ENCODE measurements around the gene DYNLL1.
"Not testable (repeated sequence)": the region's sequence is repeated elsewhere in the genome, so short reads cannot be mapped to it uniquely, and the experiment has no call there.

Gene DYNLL1

GRCh38 chr12:120495731-120496412 lies at the start of gene DYNLL1:
TSS of gene DYNLL1 (plus strand) at chr12:120496113. CDS start at chr12:120496422, 309 bp downstream.
- peak; percentile 96 to 97 for ATAC-seq

- ATAC-seq, result not testable (repeated sequence)
Observed at GRCh38 chr12:120446844-120447178, 49.1 kb upstream of the DYNLL1 start.

GRCh38 chr12:120447992-120448391 lies 47.9 kb upstream of the DYNLL1 start:
- no peak for ATAC-seq

GRCh38 chr12:120452524-120452923 lies 43.4 kb upstream of the DYNLL1 start:
- ATAC-seq, result not testable (repeated sequence)

GRCh38 chr12:120453060-120453750 lies 42.7 kb upstream of the DYNLL1 start:
- no peak for ATAC-seq

GRCh38 chr12:120453977-120454376 lies 41.9 kb upstream of the DYNLL1 start:
- peak; percentile 85 to 89 for ATAC-seq

- no peak for ATAC-seq
Observed at GRCh38 chr12:120455302-120455701, 40.6 kb upstream of the DYNLL1 start.

- ATAC-seq, result no peak
Observed at GRCh38 chr12:120457133-120457532, 38.8 kb upstream of the DYNLL1 start.

- ATAC-seq, result no peak
Observed at GRCh38 chr12:120460157-120460556, 35.8 kb upstream of the DYNLL1 start.

- ATAC-seq, result no peak
Observed at GRCh38 chr12:120462099-120462640, 33.7 kb upstream of the DYNLL1 start.

GRCh38 chr12:120463712-120464111 lies 32.2 kb upstream of the DYNLL1 start:
- no peak for ATAC-seq

GRCh38 chr12:120465756-120466155 lies 30.2 kb upstream of the DYNLL1 start:
- no peak for ATAC-seq

GRCh38 chr12:120466560-120467315 lies 29.2 kb upstream of the DYNLL1 start:
- ATAC-seq, result no peak

- no peak for ATAC-seq
Observed at GRCh38 chr12:120467439-120467838, 28.5 kb upstream of the DYNLL1 start.

- no peak for ATAC-seq
Observed at GRCh38 chr12:120468325-120468820, 27.5 kb upstream of the DYNLL1 start.

GRCh38 chr12:120468821-120469449 lies 27.0 kb upstream of the DYNLL1 start:
- peak; percentile 27 to 40 for ATAC-seq

GRCh38 chr12:120469450-120470149 lies 26.3 kb upstream of the DYNLL1 start, which contains the start of gene SRSF9:
TSS of gene SRSF9 (minus strand) at chr12:120469748. CDS start at chr12:120469609, 139 bp downstream.
- ATAC-seq, result peak; percentile 95 to 96

- peak; percentile 14 to 19 for ATAC-seq
Observed at GRCh38 chr12:120470150-120470784, 25.6 kb upstream of the DYNLL1 start.

- ATAC-seq, result no peak
Observed at GRCh38 chr12:120472521-120472920, 23.4 kb upstream of the DYNLL1 start.

- no peak for ATAC-seq
Observed at GRCh38 chr12:120473807-120474615, 21.9 kb upstream of the DYNLL1 start.

GRCh38 chr12:120474616-120474960 lies 21.3 kb upstream of the DYNLL1 start:
- no peak for ATAC-seq

Data from activated CD4-positive, CD25-positive, alpha-beta regulatory T cell treated with anti-CD3 and anti-CD28 coated beads, Interleukin-2, amount 50 U/mL, for 24 hours (primary cell).